GM18870 (cell line): Measurements from ENCODE around the gene MAGEC3.
"Not testable (repeated sequence)": the region's sequence is repeated elsewhere in the genome, so short reads cannot be mapped to it uniquely, and the experiment has no call there.

Source experiments
- ATAC-seq: cut with Tn5 transposase; IDR thresholded peaks from one replicate; pipeline ENCODE4 v1.9.1; 2021; ENCODE audit warnings: moderate library complexity; ENCODE audit not compliant: unreplicated experiment

Gene MAGEC3

GRCh38 chrX:141838016-141838415 lies at the start of gene MAGEC3:
Gene MAGEC3 (plus strand): TSS chrX:141838316. CDS start chrX:141838316, 0 bp downstream.
- no peak for ATAC-seq

GRCh38 chrX:141791856-141792255 lies 46.3 kb upstream of the MAGEC3 start:
- no peak for ATAC-seq

- ATAC-seq = no peak
Measured at GRCh38 chrX:141811438-141811837, 26.7 kb upstream of the MAGEC3 start.

- no peak for ATAC-seq
Measured at GRCh38 chrX:141814213-141814857, 23.8 kb upstream of the MAGEC3 start.

- no peak for ATAC-seq
Measured at GRCh38 chrX:141815904-141816303, 22.2 kb upstream of the MAGEC3 start.

- ATAC-seq = no peak
Measured at GRCh38 chrX:141832247-141832646, 5.9 kb upstream of the MAGEC3 start.

GRCh38 chrX:141839856-141840255 lies 1.7 kb downstream of the MAGEC3 start:
- ATAC-seq = no peak

- ATAC-seq = no peak
Measured at GRCh38 chrX:141857479-141857878, 19.4 kb downstream of the MAGEC3 start.

GRCh38 chrX:141879616-141880015 lies 41.5 kb downstream of the MAGEC3 start:
- ATAC-seq = no peak

- not testable (repeated sequence) for ATAC-seq
Measured at GRCh38 chrX:141888811-141889210, 50.7 kb downstream of the MAGEC3 start.

- ATAC-seq = no peak
Measured at GRCh38 chrX:141894733-141895132, 56.6 kb downstream of the MAGEC3 start.

GRCh38 chrX:141897690-141898089 lies 59.6 kb downstream of the MAGEC3 start:
- no peak for ATAC-seq

GRCh38 chrX:141902366-141902765 lies 64.2 kb downstream of the MAGEC3 start:
- ATAC-seq = no peak

- ATAC-seq = no peak
Measured at GRCh38 chrX:141903400-141904155, 65.5 kb downstream of the MAGEC3 start, which contains the start of gene MAGEC1. Gene MAGEC1 (plus strand): TSS chrX:141903894. CDS start chrX:141905073, 1,179 bp downstream.

- ATAC-seq = no peak
Measured at GRCh38 chrX:141904262-141904661, 66.1 kb downstream of the MAGEC3 start.

GRCh38 chrX:141917801-141918200 lies 79.7 kb downstream of the MAGEC3 start:
- ATAC-seq = no peak

- no peak for ATAC-seq
Measured at GRCh38 chrX:141924293-141924692, 86.2 kb downstream of the MAGEC3 start.

- ATAC-seq = no peak
Measured at GRCh38 chrX:141928432-141928831, 90.3 kb downstream of the MAGEC3 start.

GRCh38 chrX:141934059-141934641 lies 96.0 kb downstream of the MAGEC3 start:
- no peak for ATAC-seq

GRCh38 chrX:141935645-141936044 lies 97.5 kb downstream of the MAGEC3 start:
- ATAC-seq = no peak

- ATAC-seq = no peak
Measured at GRCh38 chrX:141936080-141936479, 98.0 kb downstream of the MAGEC3 start.

- no peak for ATAC-seq
Measured at GRCh38 chrX:141941234-141941633, 103.1 kb downstream of the MAGEC3 start.
